ENCODE results near the gene C2orf92.
"Not testable (repeated sequence)": the region's sequence is repeated elsewhere in the genome, so short reads cannot be mapped to it uniquely, and the experiment has no call there.

Gene C2orf92

DNA sequence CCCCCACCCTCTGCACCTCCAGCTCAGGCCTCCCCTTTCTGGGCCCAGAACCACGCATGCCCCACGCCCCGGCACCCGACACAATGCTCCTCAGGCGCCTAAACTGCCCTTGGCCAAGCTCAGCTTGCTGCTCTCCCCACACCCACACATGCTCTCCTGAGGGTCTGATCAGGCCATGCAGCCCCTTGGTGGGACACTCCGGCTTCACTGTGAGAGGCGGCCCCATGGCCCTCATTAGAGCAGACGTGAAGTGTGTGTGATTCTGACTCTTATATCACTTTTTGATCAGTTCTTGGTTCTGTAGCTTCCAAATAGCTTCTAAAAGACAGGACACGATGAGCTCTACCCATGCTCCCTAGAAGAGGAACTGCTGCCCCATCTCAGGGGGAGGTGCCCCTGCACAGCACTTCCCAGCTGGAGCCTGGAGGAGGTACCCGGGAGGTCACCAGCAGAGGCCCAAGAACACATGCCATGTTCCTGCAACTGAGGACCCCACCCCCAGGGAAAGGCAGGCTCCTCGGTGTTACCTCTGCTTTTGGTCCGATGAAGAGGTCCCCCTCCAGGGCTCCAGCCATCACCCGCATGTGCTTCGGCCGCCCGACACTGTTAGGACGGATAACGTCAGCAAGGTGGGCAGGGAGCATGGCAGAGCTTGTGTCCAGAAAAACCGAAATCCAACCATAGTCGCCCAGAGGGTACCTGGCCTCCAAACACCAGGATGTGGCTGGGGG lies 9.3 kb upstream of the C2orf92 start:
- no peak for DNase-seq

GRCh38 chr2:97660775-97661389 lies 8.6 kb upstream of the C2orf92 start:
- peak; percentile 4 for DNase-seq

- no peak for DNase-seq
Observed at GRCh38 chr2:97661927-97662326, 7.6 kb upstream of the C2orf92 start.

DNA sequence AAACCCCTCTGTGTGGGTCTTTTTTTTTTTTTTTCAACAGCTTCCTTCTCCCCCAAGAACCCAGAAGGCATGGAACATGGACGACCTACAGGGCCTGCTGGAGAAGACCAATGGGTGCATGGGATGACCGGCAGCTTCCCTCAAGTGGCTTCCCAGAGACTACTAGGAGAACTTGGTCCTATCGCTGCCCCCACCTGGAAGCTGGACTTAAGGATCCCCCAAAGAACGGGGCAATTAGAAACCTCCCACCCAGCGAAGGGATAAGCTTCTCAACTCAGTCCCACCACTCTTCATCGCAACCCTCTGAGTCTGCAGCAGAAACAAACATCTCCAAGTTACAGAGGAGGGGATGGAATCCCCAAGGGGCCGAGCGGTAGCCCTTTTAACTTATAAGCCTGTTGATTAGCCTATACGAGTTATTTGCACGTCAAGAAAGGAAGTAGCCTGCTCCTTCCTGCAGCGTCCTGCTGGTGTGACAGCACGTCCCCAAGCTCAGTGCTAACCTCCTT lies 7.1 kb upstream of the C2orf92 start:
- no peak for DNase-seq

GRCh38 chr2:97662895-97663625 lies 6.5 kb upstream of the C2orf92 start:
- DNase-seq: peak; percentile 96

DNA sequence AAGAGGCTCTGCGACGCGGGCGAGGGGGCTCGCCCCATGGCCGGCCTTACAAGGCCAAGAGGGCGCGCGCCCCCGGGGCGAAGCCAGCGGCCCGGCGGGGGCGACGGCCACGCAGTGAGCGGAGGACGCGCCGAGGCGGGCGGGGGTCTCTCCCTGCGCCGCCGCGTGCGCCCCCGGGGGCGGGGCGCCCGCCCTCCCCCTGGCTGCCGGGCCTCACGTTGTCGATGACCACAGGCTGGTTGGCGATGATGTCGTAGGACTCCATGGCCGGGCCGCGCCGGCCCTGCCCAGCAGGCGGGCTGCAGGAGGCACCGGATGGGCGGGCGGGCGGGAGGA lies 5.9 kb upstream of the C2orf92 start:
- DNase-seq: no peak

DNA sequence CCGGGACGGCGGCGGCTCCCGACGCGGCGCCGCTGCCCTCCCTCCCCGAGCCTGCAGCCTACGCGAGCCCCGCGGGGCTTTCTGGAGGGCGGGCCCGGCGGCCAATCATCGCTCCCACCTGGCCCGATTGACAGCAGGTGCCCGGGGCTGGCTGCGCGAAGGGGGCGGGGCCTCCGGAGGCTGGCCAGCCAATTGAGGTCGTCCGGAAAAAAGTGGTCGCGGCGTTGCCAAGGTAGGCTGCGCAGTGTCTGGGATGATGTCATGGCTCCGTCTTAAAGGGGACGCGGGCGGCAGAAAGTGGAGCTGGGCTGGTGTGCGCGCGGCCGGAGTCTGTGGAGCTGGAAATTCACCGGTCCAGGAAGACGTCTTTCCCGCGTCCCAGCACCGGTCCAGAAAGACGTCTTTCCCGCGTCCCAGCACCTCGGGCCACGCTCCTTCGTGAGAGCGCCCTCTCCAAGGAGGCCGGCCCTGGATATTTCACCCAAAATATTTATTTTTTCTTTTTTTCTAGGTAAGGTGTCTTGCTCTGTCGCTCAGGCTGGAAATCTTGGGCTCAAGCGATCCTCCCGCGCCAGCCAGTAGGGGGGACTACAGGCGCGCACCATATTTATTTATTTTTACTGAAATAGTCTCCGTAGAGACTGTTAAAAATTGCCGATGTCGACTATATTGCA lies 5.4 kb upstream of the C2orf92 start, which contains the start of gene ACTR1B:
ACTR1B (minus strand) TSS at position 83 of the 674 bp plus-strand sequence. CDS start 154 bp downstream, outside the sequence.
- peak; percentile 97 for DNase-seq

GRCh38 chr2:97664636-97664970 lies 4.9 kb upstream of the C2orf92 start:
- DNase-seq: no peak

DNA sequence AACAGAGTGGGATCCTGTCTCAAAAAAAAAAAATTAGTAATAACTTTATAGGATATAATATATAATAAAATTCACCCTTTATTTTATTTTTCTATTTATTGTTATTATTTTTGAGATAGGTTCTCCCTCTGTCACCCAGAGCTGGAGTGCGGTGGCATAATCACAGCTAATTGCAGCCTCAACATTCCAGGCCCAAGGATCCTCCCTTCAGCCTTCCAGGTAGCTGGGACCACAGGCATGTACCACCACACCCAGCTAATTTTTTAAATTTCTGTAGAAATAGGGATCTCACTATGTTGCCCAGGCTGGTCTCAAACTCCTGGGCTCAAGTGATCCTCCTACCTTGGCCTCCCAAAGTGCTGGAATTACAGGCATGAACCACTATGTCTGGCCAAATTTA lies 958 bp downstream of the C2orf92 start:
- DNase-seq: no peak

DNA sequence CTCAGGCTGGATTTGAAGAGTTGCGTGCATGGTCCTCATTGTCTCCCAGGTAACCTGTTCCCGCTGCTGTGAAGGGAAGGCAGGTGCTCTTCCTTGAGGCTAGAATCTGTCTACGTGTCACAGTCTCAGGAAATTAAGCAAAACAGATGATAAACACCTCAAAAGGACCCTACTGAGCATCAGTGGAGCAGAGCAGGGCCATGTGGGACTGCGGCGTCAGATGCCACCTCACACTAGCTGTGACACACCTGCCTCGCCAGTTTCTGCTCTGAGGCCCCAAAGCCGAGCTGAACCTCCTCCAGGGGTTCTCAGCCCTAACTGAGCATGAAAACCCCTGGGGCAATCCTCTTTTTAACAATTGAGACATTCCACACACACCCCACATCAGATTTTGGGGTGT lies 2.0 kb downstream of the C2orf92 start:
- DNase-seq: no peak

DNA sequence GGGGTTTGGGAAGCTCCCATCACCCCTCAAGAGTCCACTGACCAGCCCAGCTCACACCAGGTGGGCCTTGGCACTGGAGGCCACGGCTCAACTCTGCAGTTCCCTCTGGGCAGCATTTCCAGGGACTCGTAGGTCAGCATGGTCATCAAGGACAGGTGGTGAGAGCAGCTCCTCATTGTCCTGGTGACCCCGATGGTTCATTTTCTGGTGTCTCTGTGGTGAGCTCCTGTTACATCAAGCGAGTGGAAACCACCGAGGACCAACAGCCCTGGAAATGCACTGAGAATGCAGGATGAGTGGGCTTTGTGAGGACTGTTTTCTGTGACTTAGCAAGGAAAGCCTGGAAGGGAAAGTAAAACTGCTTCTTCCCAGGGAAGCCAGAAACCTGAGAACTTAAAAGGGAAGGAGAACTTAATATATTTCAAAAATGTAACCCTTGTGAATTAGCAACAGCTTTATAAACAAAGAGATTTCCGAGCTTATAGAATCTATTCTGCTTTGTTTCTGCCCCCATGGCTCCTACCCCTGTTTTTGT lies 3.2 kb downstream of the C2orf92 start:
- DNase-seq: not testable (repeated sequence)

- DNase-seq: peak; percentile 48
Observed at GRCh38 chr2:97673182-97673914, 3.8 kb downstream of the C2orf92 start.

DNA sequence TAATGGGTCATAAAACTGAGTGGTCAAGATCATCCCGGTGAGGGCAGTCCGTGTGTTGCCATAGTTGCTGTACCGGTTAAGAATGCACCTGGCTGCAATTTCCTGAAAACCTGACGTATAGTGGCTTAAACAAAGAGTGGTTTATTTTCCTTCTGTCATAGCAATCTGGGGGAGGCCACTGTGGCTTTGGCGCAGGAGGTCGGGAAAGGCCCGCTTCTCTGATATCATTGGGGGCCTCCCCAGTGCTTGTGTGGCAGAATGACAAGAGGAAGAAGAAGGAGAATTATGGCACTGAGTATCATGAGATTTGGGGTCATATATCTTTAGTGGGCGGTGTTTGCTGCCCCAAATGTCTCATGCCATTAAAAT lies 4.4 kb downstream of the C2orf92 start:
- no peak for DNase-seq

GRCh38 chr2:97675430-97676113 lies 6.1 kb downstream of the C2orf92 start:
- no peak for DNase-seq

- DNase-seq: no peak
Observed at GRCh38 chr2:97676620-97677019, 7.1 kb downstream of the C2orf92 start.

- DNase-seq: no peak
Observed at GRCh38 chr2:97677480-97677879, 8.0 kb downstream of the C2orf92 start.

DNA sequence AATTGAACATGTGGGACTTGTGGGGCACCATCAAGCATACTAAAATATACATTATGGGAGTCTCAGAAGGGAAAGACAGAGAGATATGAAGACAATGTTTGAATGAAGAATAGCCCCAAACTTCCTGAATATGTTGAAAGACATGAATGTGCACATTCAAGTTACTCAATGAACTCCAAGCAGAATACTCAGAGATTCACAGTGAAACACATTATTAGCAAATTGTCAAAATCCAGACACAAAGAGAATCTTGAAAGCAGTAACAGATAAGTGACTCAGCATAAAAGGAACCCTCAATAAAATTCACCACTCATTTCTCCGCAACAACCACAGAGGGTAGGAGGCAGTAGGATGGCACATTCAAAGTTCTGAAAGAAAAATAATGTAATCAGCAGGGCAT lies 8.8 kb downstream of the C2orf92 start:
- no peak for DNase-seq

DNA sequence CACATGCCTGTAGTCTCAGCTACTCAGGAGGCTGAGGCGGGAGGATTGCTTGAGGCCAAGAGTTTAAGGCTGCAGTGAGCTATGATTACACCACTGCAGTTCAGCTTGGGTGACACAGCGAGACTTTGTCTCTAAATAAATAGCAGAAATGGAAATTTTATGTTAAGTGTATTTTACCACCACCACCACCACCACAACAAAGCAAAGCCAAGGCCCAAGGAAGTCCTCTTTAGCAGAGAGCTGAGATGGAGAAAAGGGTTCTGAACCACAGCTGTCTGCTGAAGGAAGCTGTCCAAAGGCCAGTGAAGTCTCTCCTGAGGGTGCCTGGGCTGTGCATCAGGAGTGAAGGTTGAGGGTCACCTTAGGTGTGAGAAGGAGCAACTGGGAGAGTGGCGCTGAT lies 17.7 kb downstream of the C2orf92 start:
- not testable (repeated sequence) for DNase-seq

DNA sequence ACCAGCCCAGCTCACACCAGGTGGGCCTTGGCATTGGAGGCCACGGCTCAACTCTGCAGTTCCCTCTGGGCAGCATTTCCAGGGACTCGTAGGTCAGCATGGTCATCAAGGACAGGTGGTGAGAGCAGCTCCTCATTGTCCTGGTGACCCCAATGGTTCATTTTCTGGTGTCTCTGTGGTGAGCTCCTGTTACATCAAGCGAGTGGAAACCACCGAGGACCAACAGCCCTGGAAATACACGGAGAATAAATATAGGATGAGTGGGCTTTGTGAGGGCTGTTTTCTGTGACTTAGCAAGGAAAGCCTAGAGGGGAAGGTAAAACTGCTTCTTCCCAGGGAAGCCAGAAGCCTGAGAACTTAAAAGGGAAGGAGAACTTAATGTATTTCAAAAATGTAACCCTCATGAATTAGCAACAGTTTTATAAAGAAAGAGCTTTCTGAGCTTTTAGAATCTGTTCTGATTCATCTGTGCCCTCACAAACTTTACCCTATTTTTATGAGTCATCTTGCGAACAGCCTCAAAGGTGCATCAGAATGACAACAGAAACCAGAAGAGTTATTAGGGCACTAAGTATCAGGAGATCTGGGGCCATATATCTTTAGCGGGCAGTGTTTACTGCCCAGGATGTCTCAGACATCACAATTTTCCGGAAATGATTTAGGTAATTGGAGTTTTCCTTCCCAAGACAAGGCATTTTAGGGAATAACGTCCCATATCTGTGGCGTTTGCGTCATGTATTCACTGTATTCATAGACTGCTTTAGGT lies 18.7 kb downstream of the C2orf92 start:
- DNase-seq: no peak

DNA sequence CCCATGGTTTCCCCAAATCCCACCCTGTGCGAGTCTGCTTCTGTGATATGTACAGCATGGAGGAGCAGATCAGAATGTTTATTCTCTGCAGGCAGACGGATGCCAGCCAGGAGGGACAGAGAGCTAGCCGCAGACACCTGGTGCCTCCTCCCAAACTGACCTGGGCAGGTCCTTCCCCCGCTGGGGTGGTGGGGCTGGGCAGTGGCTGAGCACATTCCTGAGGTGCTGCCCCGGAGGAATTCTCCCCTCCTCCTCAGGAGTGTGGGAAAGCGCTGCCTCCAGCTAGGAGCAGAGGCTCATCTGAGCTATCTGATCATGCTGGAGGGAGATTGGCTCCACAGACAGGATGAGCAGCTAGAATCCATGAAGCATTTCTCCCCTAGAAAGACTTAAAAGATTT lies 21.7 kb downstream of the C2orf92 start:
- DNase-seq: no peak

DNA sequence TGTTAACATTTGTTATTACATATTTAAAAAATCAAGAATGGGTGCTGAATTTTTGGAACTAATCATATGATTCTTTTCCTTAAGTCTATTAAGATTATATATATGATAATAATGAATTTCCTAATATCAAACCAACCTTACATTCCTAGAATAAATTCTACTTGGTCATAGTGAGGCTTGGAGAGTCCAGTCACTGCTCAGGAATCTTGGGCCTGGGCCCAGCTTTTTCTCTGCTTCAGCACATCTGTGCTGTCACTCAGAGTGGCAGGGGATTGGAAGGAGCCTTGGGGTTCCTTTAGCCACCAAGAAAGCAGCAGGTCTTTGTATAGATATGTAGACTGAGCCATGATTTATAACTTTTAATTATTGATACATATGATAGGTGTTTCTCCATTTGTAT lies 24.0 kb downstream of the C2orf92 start:
- peak; percentile 37 for DNase-seq
